Epithelial cell of esophagus (primary cell): ENCODE data around the gene LRG1.

Source experiments
- DNase-seq: peaks from one replicate; pipeline ENCODE4 v3.0.0; 2010; ENCODE audit warnings: low read depth
- H3K4me3 ChIP-seq: 2 replicates; pipeline ENCODE4 v1.5.1; 2011; ENCODE audit warnings: mild to moderate bottlenecking, low read length, control low read depth
- TF ChIP-seq, protein P1 (sequence below): IDR thresholded peaks from 2 replicates; pipeline ENCODE4 v1.5.1; 2011; ENCODE audit warnings: low read depth, mild to moderate bottlenecking, low read length, control low read depth, inconsistent platforms; ENCODE audit not compliant: insufficient read depth; ENCODE audit errors: missing control alignments

LRG1 gene

GRCh38 chr19:4503132-4503824 is 36.6 kb downstream of the LRG1 start:
- no peak for DNase-seq
- TF ChIP-seq, protein P1, sequence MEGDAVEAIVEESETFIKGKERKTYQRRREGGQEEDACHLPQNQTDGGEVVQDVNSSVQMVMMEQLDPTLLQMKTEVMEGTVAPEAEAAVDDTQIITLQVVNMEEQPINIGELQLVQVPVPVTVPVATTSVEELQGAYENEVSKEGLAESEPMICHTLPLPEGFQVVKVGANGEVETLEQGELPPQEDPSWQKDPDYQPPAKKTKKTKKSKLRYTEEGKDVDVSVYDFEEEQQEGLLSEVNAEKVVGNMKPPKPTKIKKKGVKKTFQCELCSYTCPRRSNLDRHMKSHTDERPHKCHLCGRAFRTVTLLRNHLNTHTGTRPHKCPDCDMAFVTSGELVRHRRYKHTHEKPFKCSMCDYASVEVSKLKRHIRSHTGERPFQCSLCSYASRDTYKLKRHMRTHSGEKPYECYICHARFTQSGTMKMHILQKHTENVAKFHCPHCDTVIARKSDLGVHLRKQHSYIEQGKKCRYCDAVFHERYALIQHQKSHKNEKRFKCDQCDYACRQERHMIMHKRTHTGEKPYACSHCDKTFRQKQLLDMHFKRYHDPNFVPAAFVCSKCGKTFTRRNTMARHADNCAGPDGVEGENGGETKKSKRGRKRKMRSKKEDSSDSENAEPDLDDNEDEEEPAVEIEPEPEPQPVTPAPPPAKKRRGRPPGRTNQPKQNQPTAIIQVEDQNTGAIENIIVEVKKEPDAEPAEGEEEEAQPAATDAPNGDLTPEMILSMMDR = no peak
- H3K4me3 ChIP-seq = no peak overlapping the region

DNA sequence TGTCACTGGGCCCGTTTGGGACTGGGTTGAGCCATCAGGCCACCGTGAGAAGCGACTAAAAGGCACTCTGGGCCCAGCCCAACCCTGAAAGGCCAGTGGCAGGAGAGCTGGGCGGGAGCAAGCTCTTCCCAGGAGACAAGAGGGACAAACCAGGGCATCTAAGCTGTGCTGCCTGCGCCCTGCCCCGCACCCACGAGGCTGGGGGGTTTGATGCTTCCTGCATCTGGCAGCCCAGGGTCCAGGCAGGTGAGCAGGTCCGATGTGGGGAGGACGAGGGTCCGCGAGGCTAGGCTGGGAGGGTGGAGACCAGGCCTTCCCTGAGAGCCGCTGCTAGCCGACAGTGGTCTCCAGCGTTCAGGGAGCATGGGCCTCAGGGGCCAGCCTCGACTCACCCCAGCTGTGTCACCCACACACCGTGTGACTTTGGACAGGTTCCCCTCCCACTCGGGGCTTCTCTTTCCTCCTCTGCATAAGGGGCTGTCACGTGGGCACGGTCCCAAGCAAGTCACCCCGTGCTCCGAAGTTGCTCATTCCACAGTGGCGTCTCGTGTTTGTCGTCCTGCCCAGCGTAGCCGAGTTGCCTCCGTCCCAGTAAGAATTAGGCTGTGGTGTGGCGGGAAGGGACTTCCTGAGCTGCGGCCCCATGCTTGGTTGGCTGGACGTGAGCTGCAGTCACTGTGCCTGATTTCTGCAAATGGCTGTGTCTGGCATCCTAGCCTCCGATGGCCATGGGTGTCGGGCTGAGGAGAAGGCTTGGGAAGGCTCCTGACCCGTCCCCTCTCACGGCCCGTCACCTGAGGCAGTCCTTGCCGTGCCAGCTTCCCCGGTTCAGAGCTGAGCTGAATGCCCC is 37.3 kb downstream of the LRG1 start:
- DNase-seq = no peak
- TF ChIP-seq, protein P1 = no peak
- no peak overlapping the region for H3K4me3 ChIP-seq

DNA sequence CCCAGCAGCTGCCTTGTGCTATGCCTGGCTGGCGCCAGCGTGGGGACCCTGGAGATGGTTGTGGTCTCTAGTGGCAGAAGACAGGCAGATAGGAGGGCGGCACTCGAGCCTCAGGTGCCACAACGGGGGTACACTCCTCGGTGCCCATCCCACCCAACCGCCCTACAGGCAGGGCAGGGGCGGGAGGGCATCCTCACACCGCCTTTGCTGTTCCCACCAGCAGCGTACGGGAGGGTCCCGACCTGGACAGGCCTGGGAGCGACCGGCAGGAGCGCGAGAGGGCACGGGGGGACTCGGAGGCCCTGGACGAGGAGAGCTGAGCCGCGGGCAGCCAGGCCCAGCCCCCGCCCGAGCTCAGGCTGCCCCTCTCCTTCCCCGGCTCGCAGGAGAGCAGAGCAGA is 38.1 kb downstream of the LRG1 start:
- no peak for DNase-seq
- no peak overlapping the region for H3K4me3 ChIP-seq
- TF ChIP-seq, protein P1 = no peak

DNA sequence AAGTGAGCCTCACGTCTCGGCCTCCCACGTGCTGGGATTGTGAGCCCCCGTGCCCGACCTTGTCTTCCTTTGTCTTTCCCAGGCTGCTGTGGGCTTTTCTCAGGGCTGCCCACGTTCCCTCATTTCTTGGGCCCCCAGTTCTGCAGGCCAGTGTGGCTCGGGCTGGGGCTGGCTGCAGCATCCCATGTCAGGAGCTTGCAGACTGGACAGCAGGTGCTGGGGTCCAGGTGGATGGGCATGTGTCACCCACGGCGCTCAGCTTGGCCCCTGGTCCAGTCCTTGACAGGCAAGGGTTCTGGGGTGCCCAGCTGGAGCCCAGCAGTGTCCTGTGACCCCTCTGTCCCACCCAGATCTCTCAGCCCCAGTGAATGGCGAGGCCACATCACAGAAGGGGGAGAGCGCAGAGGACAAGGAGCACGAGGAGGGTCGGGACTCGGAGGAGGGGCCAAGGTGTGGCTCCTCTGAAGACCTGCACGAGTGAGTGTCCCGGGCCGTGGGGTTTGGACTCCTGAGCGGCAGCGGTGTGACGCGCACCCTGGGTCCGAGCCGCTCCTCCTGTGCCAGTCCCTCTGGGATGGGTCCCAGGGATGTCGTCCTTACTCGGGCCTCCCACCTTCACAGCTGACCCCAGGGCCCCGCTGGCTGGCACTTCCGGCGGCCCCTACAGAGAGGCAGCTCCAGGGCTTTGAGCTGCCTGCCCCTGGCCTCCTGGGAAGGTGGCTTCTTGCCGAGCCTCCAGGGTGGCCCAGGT is 38.8 kb downstream of the LRG1 start:
- DNase-seq = no peak
- no peak overlapping the region for H3K4me3 ChIP-seq
- TF ChIP-seq, protein P1 = no peak

DNA sequence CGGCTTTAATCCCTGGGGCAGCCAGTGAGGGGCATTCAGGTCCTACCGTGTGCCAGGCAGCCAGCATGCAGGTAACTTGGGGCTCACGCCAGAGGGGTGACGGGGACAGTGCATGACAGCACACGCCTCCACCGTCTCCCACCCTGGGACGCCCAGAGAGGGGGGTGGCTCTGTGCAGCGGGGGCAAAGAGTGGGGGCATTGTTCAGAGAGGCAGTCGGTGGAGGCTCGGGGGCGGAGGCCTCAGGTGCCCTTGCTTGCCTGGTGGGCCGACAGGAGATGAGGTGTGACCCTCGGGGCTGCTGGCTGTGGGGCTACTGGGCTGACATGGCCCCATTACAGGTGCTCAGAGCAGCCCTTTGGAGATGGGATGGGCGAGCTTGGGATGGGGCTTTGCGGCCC is 40.0 kb downstream of the LRG1 start:
- no peak overlapping the region for H3K4me3 ChIP-seq
- DNase-seq = no peak
- TF ChIP-seq, protein P1 = no peak

- TF ChIP-seq, protein P1 = no peak
- no peak overlapping the region for H3K4me3 ChIP-seq
- no peak for DNase-seq
These were observed 40.5 kb downstream of the LRG1 start for GRCh38 chr19:4499318-4499717.
